HEK293 (cell line): ENCODE data around the gene FRMPD4.

Source experiments
- BCL11B ChIP-seq: fragments of 450-650 bp; formaldehyde crosslinking; IDR thresholded peaks from 2 replicates; pipeline ENCODE4 v1.5.1; 2016; ENCODE audit warnings: low read depth, missing biosample characterization, missing genetic modification characterization
- GLIS2 ChIP-seq: fragments of 450-650 bp; formaldehyde crosslinking; IDR thresholded peaks from 2 replicates; pipeline ENCODE4 v1.5.1; 2016; ENCODE audit warnings: missing biosample characterization, missing genetic modification characterization
- IKZF3 ChIP-seq: fragments of 450-650 bp; IDR thresholded peaks from 2 replicates; pipeline ENCODE4 v1.5.0; 2018; ENCODE audit warnings: missing biosample characterization, mild to moderate bottlenecking, missing genetic modification characterization, moderate library complexity
- KLF8 ChIP-seq: fragments of 450-650 bp; formaldehyde crosslinking; IDR thresholded peaks from 2 replicates; pipeline ENCODE4 v1.5.1; 2016; ENCODE audit warnings: missing biosample characterization, missing genetic modification characterization
- PRDM2 ChIP-seq: fragments of 450-650 bp; formaldehyde crosslinking; IDR thresholded peaks from 2 replicates; pipeline ENCODE4 v1.5.1; 2016; ENCODE audit warnings: missing biosample characterization, missing genetic modification characterization, borderline replicate concordance
- SETDB1 ChIP-seq: IDR thresholded peaks from one replicate; pipeline ENCODE4 v1.6.1; 2017; ENCODE audit warnings: mild to moderate bottlenecking, low read length, moderate library complexity, mixed read lengths; ENCODE audit not compliant: insufficient read length
- SP2 ChIP-seq: fragments of 450-650 bp; formaldehyde crosslinking; IDR thresholded peaks from 2 replicates; pipeline ENCODE4 v1.5.1; 2016; ENCODE audit warnings: missing biosample characterization, missing genetic modification characterization
- ZBTB20 ChIP-seq: fragments of 450-650 bp; formaldehyde crosslinking; IDR thresholded peaks from 2 replicates; pipeline ENCODE4 v1.5.1; 2016; ENCODE audit warnings: missing biosample characterization, missing genetic modification characterization
- ZFP69B ChIP-seq: fragments of 450-650 bp; formaldehyde crosslinking; IDR thresholded peaks from 2 replicates; pipeline ENCODE4 v1.5.1; 2016; ENCODE audit warnings: missing biosample characterization, missing genetic modification characterization
- ZNF16 ChIP-seq: fragments of 450-650 bp; formaldehyde crosslinking; IDR thresholded peaks from 2 replicates; pipeline ENCODE4 v1.5.1; 2016; ENCODE audit warnings: low read depth, missing biosample characterization, missing genetic modification characterization
- ZNF19 ChIP-seq: fragments of 450-650 bp; formaldehyde crosslinking; IDR thresholded peaks from 2 replicates; pipeline ENCODE4; 2016; ENCODE audit warnings: missing biosample characterization, missing genetic modification characterization, low read depth
- ZNF214 ChIP-seq: fragments of 450-650 bp; formaldehyde crosslinking; IDR thresholded peaks from 2 replicates; pipeline ENCODE4 v1.5.1; 2017; ENCODE audit warnings: missing biosample characterization, mild to moderate bottlenecking, missing genetic modification characterization, borderline replicate concordance
- ZNF292 ChIP-seq: fragments of 450-650 bp; formaldehyde crosslinking; IDR thresholded peaks from 2 replicates; pipeline ENCODE4 v1.5.1; 2016; ENCODE audit warnings: low read depth, missing biosample characterization, missing genetic modification characterization, borderline replicate concordance
- ZNF311 ChIP-seq: fragments of 450-650 bp; formaldehyde crosslinking; IDR thresholded peaks from 2 replicates; pipeline ENCODE4 v1.5.1; 2017; ENCODE audit warnings: missing biosample characterization, missing genetic modification characterization, borderline replicate concordance
- ZNF350 ChIP-seq: fragments of 450-650 bp; formaldehyde crosslinking; IDR thresholded peaks from 2 replicates; pipeline ENCODE4 v1.5.0; 2017; ENCODE audit warnings: missing biosample characterization, mild to moderate bottlenecking, missing genetic modification characterization
- ZNF394 ChIP-seq: fragments of 450-650 bp; formaldehyde crosslinking; IDR thresholded peaks from 2 replicates; pipeline ENCODE4 v1.5.1; 2016; ENCODE audit warnings: missing biosample characterization, missing genetic modification characterization, mild to moderate bottlenecking, moderate library complexity, borderline replicate concordance
- ZNF416 ChIP-seq: fragments of 450-650 bp; formaldehyde crosslinking; IDR thresholded peaks from 2 replicates; pipeline ENCODE4 v1.5.1; 2016; ENCODE audit warnings: missing biosample characterization, missing genetic modification characterization
- ZNF501 ChIP-seq: fragments of 450-650 bp; formaldehyde crosslinking; IDR thresholded peaks from 2 replicates; pipeline ENCODE4 v1.5.1; 2016; ENCODE audit warnings: missing biosample characterization, missing genetic modification characterization
- ZNF510 ChIP-seq: fragments of 450-650 bp; formaldehyde crosslinking; IDR thresholded peaks from 2 replicates; pipeline ENCODE4 v1.5.1; 2018; ENCODE audit warnings: mild to moderate bottlenecking, missing genetic modification characterization, missing biosample characterization; ENCODE audit not compliant: insufficient replicate concordance
- ZNF513 ChIP-seq: fragments of 450-650 bp; IDR thresholded peaks from 2 replicates; pipeline ENCODE4 v1.5.1; 2018; ENCODE audit warnings: missing biosample characterization, missing genetic modification characterization
- ZNF549 ChIP-seq: fragments of 450-650 bp; IDR thresholded peaks from 2 replicates; pipeline ENCODE4 v1.5.1; 2018; ENCODE audit warnings: missing biosample characterization, missing genetic modification characterization, mild to moderate bottlenecking, inconsistent platforms, moderate library complexity
- ZNF658 ChIP-seq: fragments of 450-650 bp; formaldehyde crosslinking; IDR thresholded peaks from 2 replicates; pipeline ENCODE4; 2016; ENCODE audit warnings: missing biosample characterization, missing genetic modification characterization
- ZNF664 ChIP-seq: fragments of 450-650 bp; formaldehyde crosslinking; IDR thresholded peaks from 2 replicates; pipeline ENCODE4 v1.5.1; 2016; ENCODE audit warnings: missing biosample characterization, missing genetic modification characterization
- ZNF677 ChIP-seq: fragments of 450-650 bp; IDR thresholded peaks from 2 replicates; pipeline ENCODE4 v1.5.0; 2018; ENCODE audit warnings: missing biosample characterization, mild to moderate bottlenecking, missing genetic modification characterization, moderate library complexity
- ZNF791 ChIP-seq: fragments of 450-650 bp; formaldehyde crosslinking; IDR thresholded peaks from 2 replicates; pipeline ENCODE4 v1.5.1; 2016; ENCODE audit warnings: missing biosample characterization, missing genetic modification characterization
- ZNF792 ChIP-seq: fragments of 450-650 bp; formaldehyde crosslinking; IDR thresholded peaks from 2 replicates; pipeline ENCODE4 v1.5.1; 2016; ENCODE audit warnings: missing biosample characterization, missing genetic modification characterization
- ZNF837 ChIP-seq: fragments of 450-650 bp; formaldehyde crosslinking; IDR thresholded peaks from 2 replicates; pipeline ENCODE4 v1.5.1; 2016; ENCODE audit warnings: missing biosample characterization, missing genetic modification characterization
- ZXDB ChIP-seq: fragments of 450-650 bp; formaldehyde crosslinking; IDR thresholded peaks from 2 replicates; pipeline ENCODE4 v1.5.1; 2016; ENCODE audit warnings: missing biosample characterization, missing genetic modification characterization
- TF ChIP-seq, protein P1 (sequence below): fragments of 450-650 bp; formaldehyde crosslinking; IDR thresholded peaks from 2 replicates; pipeline ENCODE4 v1.5.1; 2016; ENCODE audit warnings: missing biosample characterization, missing genetic modification characterization
- TF ChIP-seq, protein P2 (sequence below): IDR thresholded peaks from 2 replicates; pipeline ENCODE4 v1.6.1; 2011; ENCODE audit warnings: mild to moderate bottlenecking, low read depth, low read length, borderline replicate concordance
- TF ChIP-seq, protein P3 (sequence below): fragments of 450-650 bp; formaldehyde crosslinking; IDR thresholded peaks from 2 replicates; pipeline ENCODE4 v1.5.1; 2016; ENCODE audit warnings: missing biosample characterization, missing genetic modification characterization

The FRMPD4 gene

GRCh38 chrX:12228862-12229261 lies 90.6 kb downstream of the FRMPD4 start (continued):
- TF ChIP-seq ZBTB20 (tag by site-specific recombination) (no peak), ZNF791 (tag by site-specific recombination) (no peak), ZNF394 (tag by site-specific recombination) (no peak), ZNF513 (tag by site-specific recombination) (0 out of 2 replicates have a peak, but pooled peaks have one; percentile 43), BCL11B (peak; percentile 95), ZNF214 (tag by site-specific recombination) (no peak), ZNF311 (tag by site-specific recombination) (no peak), ZNF501 (no peak), ZNF792 (tag by site-specific recombination) (no peak), ZNF658 (tag by site-specific recombination) (no peak), ZNF350 (tag by site-specific recombination) (no peak), ZNF19 (tag by site-specific recombination) (no peak), ZFP69B (tag by site-specific recombination) (no peak), PRDM2 (tag by site-specific recombination) (no peak), ZNF677 (tag by site-specific recombination) (no peak), ZNF16 (no peak), ZNF510 (tag by site-specific recombination) (no peak), KLF8 (peak; percentile 77), ZNF837 (no peak), IKZF3 (tag by site-specific recombination) (peak; percentile 78), ZNF292 (no peak), ZXDB (tag by site-specific recombination) (peak; percentile 95), SETDB1 (no peak), ZNF549 (tag by site-specific recombination) (no peak), SP2 (tag by site-specific recombination) (no peak), ZNF416 (tag by site-specific recombination) (no peak), GLIS2 (tag by site-specific recombination) (no peak), ZNF664 (tag by site-specific recombination) (no peak)
- TF ChIP-seq, protein P1, sequence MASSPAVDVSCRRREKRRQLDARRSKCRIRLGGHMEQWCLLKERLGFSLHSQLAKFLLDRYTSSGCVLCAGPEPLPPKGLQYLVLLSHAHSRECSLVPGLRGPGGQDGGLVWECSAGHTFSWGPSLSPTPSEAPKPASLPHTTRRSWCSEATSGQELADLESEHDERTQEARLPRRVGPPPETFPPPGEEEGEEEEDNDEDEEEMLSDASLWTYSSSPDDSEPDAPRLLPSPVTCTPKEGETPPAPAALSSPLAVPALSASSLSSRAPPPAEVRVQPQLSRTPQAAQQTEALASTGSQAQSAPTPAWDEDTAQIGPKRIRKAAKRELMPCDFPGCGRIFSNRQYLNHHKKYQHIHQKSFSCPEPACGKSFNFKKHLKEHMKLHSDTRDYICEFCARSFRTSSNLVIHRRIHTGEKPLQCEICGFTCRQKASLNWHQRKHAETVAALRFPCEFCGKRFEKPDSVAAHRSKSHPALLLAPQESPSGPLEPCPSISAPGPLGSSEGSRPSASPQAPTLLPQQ: 0 out of 2 replicates have a peak, but pooled peaks have one; percentile 36
- TF ChIP-seq, protein P2, sequence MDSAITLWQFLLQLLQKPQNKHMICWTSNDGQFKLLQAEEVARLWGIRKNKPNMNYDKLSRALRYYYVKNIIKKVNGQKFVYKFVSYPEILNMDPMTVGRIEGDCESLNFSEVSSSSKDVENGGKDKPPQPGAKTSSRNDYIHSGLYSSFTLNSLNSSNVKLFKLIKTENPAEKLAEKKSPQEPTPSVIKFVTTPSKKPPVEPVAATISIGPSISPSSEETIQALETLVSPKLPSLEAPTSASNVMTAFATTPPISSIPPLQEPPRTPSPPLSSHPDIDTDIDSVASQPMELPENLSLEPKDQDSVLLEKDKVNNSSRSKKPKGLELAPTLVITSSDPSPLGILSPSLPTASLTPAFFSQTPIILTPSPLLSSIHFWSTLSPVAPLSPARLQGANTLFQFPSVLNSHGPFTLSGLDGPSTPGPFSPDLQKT: no peak
- TF ChIP-seq, protein P3, sequence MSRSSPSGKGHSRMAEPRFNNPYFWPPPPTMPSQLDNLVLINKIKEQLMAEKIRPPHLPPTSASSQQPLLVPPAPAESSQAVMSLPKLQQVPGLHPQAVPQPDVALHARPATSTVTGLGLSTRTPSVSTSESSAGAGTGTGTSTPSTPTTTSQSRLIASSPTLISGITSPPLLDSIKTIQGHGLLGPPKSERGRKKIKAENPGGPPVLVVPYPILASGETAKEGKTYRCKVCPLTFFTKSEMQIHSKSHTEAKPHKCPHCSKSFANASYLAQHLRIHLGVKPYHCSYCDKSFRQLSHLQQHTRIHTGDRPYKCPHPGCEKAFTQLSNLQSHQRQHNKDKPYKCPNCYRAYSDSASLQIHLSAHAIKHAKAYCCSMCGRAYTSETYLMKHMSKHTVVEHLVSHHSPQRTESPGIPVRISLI (tag by site-specific recombination): no peak
